A549 (cell line): Measurements from ENCODE around the gene ATP13A4. TPM values are rescaled to one million over a fixed set of nuclear protein-coding genes. Genes with fewer than 3 reads are reported as not detected.

ENCODE experiments used
- ATAC-seq, 2 experiments: fragments of 200-7000 bp in 1 of 2; fragments of >200 bp in 1 of 2; cut with Nextera tagmentation in 1 of 2; cut with Tn5 transposase in 1 of 2; 3 replicates each; pipeline versions ENCODE4 v1.8.0 to v1.9.1; 2018 to 2020; ENCODE audit warnings: mild to moderate bottlenecking in 1 of 2, moderate library complexity in 1 of 2
- CTCF ChIA-PET: fragments of 300-600 bp; sonication (Branson Sonifier 250); formaldehyde crosslinking; extraction: SDS; loops from one replicate; lab custom pipeline; 2021; ENCODE audit warnings: antibody characterized with exemption, inconsistent platforms; lab: Yijun Ruan, JAX
- POLR2A ChIA-PET: fragments of 350-600 bp; formaldehyde crosslinking; extraction: SDS; loops from one replicate; lab custom pipeline; 2021; ENCODE audit warnings: antibody characterized with exemption, inconsistent platforms; lab: Yijun Ruan, JAX
- DNase-seq, 2 experiments: peaks; one replicate each; pipeline versions ENCODE4 v3.0.0 to v3.0.0-alpha.2; 2011 to 2016; ENCODE audit warnings: low read depth in 1 of 2, low spot score in 1 of 2
- FAIRE-seq: peaks from 2 replicates; lab custom pipeline; 2011; peaks lifted over from hg19 to GRCh38; lab: Jason Lieb, UNC
- H3K27ac ChIP-seq, 2 experiments: fragments of >200 bp; sonication (Bioruptor Twin); formaldehyde crosslinking; 3 replicates each; pipeline ENCODE4 v1.5.1; 2016 to 2017
- H3K4me1 ChIP-seq: fragments of >200 bp; sonication (Bioruptor Twin); formaldehyde crosslinking; 3 replicates; pipeline ENCODE4 v1.6.1; 2016
- H3K4me2 ChIP-seq: fragments of >200 bp; sonication (Bioruptor Twin); formaldehyde crosslinking; 3 replicates; pipeline ENCODE4 v1.6.1; 2016
- H3K4me3 ChIP-seq: fragments of >200 bp; sonication (Bioruptor Twin); formaldehyde crosslinking; 3 replicates; pipeline ENCODE4 v1.5.1; 2016
- H3K9me3 ChIP-seq: fragments of >200 bp; sonication (Bioruptor Twin); formaldehyde crosslinking; 3 replicates; pipeline ENCODE4 v1.6.1; 2016
- CBX8 ChIP-seq: fragments of 200-600 bp; sonication (generic); IDR thresholded peaks from 2 replicates; pipeline ENCODE4 v1.6.1; 2016
- CHD4 ChIP-seq: fragments of 200-600 bp; sonication (generic); IDR thresholded peaks from 2 replicates; pipeline ENCODE4 v1.6.1; 2016; ENCODE audit warnings: antibody characterized with exemption, mild to moderate bottlenecking, borderline replicate concordance
- CTCF ChIP-seq: fragments of >200 bp; sonication (Bioruptor Twin); formaldehyde crosslinking; IDR thresholded peaks from 3 replicates; pipeline ENCODE4 v1.5.1; 2016
- EHMT2 ChIP-seq: fragments of 200-600 bp; sonication (generic); IDR thresholded peaks from 2 replicates; pipeline ENCODE4 v1.6.1; 2016; ENCODE audit warnings: antibody characterized with exemption, low read depth, mild to moderate bottlenecking, moderate library complexity
- EP300 ChIP-seq, 2 experiments: fragments of >200 bp; sonication (Bioruptor Twin); formaldehyde crosslinking; IDR thresholded peaks; 2 replicates in 1 of 2; 3 replicates in 1 of 2; pipeline ENCODE4 v1.6.1; 2016 to 2017
- FOSL2 ChIP-seq, 2 experiments: fragments of 450-650 bp in 1 of 2; fragments of >200 bp in 1 of 2; sonication (Bioruptor Twin) in 1 of 2; formaldehyde crosslinking; IDR thresholded peaks; 2 replicates each; pipeline versions ENCODE4 v1.5.0 to v1.6.1; 2016 to 2020; ENCODE audit warnings: mild to moderate bottlenecking in 1 of 2, moderate library complexity in 1 of 2
- FOXS1 ChIP-seq: fragments of 250-450 bp; sonication (Bioruptor Pico); IDR thresholded peaks from 2 replicates; pipeline ENCODE4 v1.5.0; 2020; ENCODE audit warnings: mild to moderate bottlenecking, moderate library complexity
- GATA3 ChIP-seq: IDR thresholded peaks from 2 replicates; pipeline ENCODE4 v1.6.1; 2012; ENCODE audit warnings: borderline replicate concordance
- HDAC2 ChIP-seq: fragments of 200-600 bp; sonication (generic); IDR thresholded peaks from 2 replicates; pipeline ENCODE4 v1.6.1; 2016
- HEYL ChIP-seq: fragments of 250-450 bp; sonication (Bioruptor Pico); IDR thresholded peaks from 2 replicates; pipeline ENCODE4 v1.8.0; 2021; ENCODE audit warnings: mild to moderate bottlenecking, moderate library complexity
- HOXA7 ChIP-seq: fragments of 250-450 bp; sonication (Bioruptor Pico); IDR thresholded peaks from 2 replicates; pipeline ENCODE4 v1.5.0; 2020; ENCODE audit warnings: mild to moderate bottlenecking, moderate library complexity
- MAFK ChIP-seq: fragments of 450-650 bp; IDR thresholded peaks from 2 replicates; pipeline ENCODE4 v1.6.1; 2014; ENCODE audit not compliant: partially characterized antibody
- NPAS2 ChIP-seq: fragments of 250-450 bp; sonication (Bioruptor Pico); IDR thresholded peaks from 2 replicates; pipeline ENCODE4 v1.8.0; 2022; ENCODE audit warnings: mild to moderate bottlenecking, moderate library complexity, borderline replicate concordance
- PHF8 ChIP-seq: fragments of 200-600 bp; sonication (generic); IDR thresholded peaks from 2 replicates; pipeline ENCODE4 v1.6.1; 2016; ENCODE audit warnings: low read depth, mild to moderate bottlenecking, antibody characterized with exemption, moderate library complexity, borderline replicate concordance
- POLR2A ChIP-seq: IDR thresholded peaks from 2 replicates; pipeline ENCODE4 v1.6.1; 2012; ENCODE audit warnings: mild to moderate bottlenecking, low read length
- POLR2AphosphoS2 ChIP-seq: conservative IDR thresholded peaks from 2 replicates; pipeline ENCODE4 v1.6.1; 2012; ENCODE audit warnings: low read length, improper control_type of control experiment, inconsistent platforms
- RARB ChIP-seq: fragments of 250-450 bp; sonication (Bioruptor Pico); IDR thresholded peaks from 2 replicates; pipeline ENCODE4 v1.8.0; 2021; ENCODE audit warnings: mild to moderate bottlenecking, moderate library complexity
- RFX5 ChIP-seq: fragments of 450-650 bp; IDR thresholded peaks from 2 replicates; pipeline ENCODE4 v1.7.1; 2014; ENCODE audit warnings: antibody characterized with exemption, mild to moderate bottlenecking, moderate library complexity
- TFCP2L1 ChIP-seq: fragments of 250-450 bp; sonication (Bioruptor Pico); IDR thresholded peaks from 2 replicates; pipeline ENCODE4 v1.5.0; 2021; ENCODE audit warnings: mild to moderate bottlenecking
- TP53 ChIP-seq: fragments of 250-450 bp; sonication (Bioruptor Pico); IDR thresholded peaks from 2 replicates; pipeline ENCODE4 v1.5.0; 2021; ENCODE audit warnings: mild to moderate bottlenecking, moderate library complexity
- ZC3H11A ChIP-seq: fragments of 450-650 bp; IDR thresholded peaks from 2 replicates; pipeline ENCODE4 v1.6.1; 2014; ENCODE audit warnings: antibody characterized with exemption, mild to moderate bottlenecking
- WGBS: methylation state at CpG from one replicate; pipeline ENCODE4 v1.1.6; 2017; ENCODE audit errors: missing lambda C conversion rate; 5-methylcytosine and 5-hydroxymethylcytosine counted together
- polyA minus RNA-seq: library from RNA; depleted of rRNA, polyadenylated mRNA; stranded (reverse); fragments of >200 nt; gene quantifications from 2 replicates; pipeline ENCODE4 v1.2.3, GENCODE V29; 2011; rRNA and poly(A)+ RNA removed
- polyA plus RNA-seq, 4 experiments: library from polyadenylated mRNA; depleted of rRNA in 3 of 4; stranded (reverse); fragments of >200 nt; fragmentation: RNase III in 1 of 4; extraction: RNeasy Plus Mini Kit Qiagen cat#74134 plus additional on column Dnase treatment in 1 of 4; gene quantifications; 2 replicates in 3 of 4; 3 replicates in 1 of 4; pipeline ENCODE4 v1.2.3, GENCODE V29; 2011 to 2017
- TF ChIP-seq, protein P1 (sequence below): fragments of 250-450 bp; sonication (Bioruptor Pico); IDR thresholded peaks from 2 replicates; pipeline ENCODE4 v1.5.0; 2020; ENCODE audit warnings: low read depth, mild to moderate bottlenecking, moderate library complexity

ATP13A4 gene, protein sequence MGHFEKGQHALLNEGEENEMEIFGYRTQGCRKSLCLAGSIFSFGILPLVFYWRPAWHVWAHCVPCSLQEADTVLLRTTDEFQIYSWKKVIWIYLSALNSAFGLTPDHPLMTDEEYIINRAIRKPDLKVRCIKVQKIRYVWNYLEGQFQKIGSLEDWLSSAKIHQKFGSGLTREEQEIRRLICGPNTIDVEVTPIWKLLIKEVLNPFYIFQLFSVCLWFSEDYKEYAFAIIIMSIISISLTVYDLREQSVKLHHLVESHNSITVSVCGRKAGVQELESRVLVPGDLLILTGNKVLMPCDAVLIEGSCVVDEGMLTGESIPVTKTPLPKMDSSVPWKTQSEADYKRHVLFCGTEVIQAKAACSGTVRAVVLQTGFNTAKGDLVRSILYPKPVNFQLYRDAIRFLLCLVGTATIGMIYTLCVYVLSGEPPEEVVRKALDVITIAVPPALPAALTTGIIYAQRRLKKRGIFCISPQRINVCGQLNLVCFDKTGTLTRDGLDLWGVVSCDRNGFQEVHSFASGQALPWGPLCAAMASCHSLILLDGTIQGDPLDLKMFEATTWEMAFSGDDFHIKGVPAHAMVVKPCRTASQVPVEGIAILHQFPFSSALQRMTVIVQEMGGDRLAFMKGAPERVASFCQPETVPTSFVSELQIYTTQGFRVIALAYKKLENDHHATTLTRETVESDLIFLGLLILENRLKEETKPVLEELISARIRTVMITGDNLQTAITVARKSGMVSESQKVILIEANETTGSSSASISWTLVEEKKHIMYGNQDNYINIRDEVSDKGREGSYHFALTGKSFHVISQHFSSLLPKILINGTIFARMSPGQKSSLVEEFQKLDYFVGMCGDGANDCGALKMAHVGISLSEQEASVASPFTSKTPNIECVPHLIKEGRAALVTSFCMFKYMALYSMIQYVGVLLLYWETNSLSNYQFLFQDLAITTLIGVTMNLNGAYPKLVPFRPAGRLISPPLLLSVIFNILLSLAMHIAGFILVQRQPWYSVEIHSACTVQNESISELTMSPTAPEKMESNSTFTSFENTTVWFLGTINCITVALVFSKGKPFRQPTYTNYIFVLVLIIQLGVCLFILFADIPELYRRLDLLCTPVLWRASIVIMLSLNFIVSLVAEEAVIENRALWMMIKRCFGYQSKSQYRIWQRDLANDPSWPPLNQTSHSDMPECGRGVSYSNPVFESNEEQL
- polyA plus RNA-seq (2011; rRNA removed) (0.10 and 0.16 TPM in 2 replicates), polyA plus RNA-seq (2017; fragmentation: RNase III; extraction: RNeasy Plus Mini Kit Qiagen cat#74134 plus additional on column Dnase treatment) (0.05 to 0.09 TPM in 2 of 3 replicates, not detected in the other), polyA minus RNA-seq (0.10 and 0.74 TPM in 2 replicates)
- 0.04 TPM in 1 of 2 replicates, not detected in the other for polyA plus RNA-seq (2012; cell fraction: cytosol; rRNA removed)
- polyA plus RNA-seq (2012; cell fraction: nucleus; rRNA removed): not detected in 2 replicates

GRCh38 chr3:193554811-193555210 lies at the start of gene ATP13A4:
Gene ATP13A4, minus strand, starts transcription at chr3:193554895. Its CDS starts 96 bp downstream, at chr3:193554799.
- H3K4me1 ChIP-seq: no peaks in the 10 kb centered on the region
- no peak for FAIRE-seq
- H3K9me3 ChIP-seq: no peaks in the 10 kb centered on the region
- H3K4me3 ChIP-seq: no peak within 1 kb of the TSS
- H3K27ac ChIP-seq: no peak within 1 kb of the TSS
- POLR2A ChIA-PET: no interaction called here
- peak within 1 kb of the TSS; percentile 34; the same call in 2 of the 3 replicates for H3K4me2 ChIP-seq
- CTCF ChIA-PET: no interaction called here
- DNase-seq: peak in 1 of 2 experiments; percentile 1
- 4% methylated on average over 9 of the region's 9 CpGs for WGBS
- ATAC-seq: peak in 1 of 2 experiments; percentile 39; a peak in 1 of 6 replicates
- TF ChIP-seq POLR2A (no peak), CHD4 (no peak), POLR2AphosphoS2 (no peak), HDAC2 (no peak), ZC3H11A (no peak), NPAS2 (CRISPR knock-in tag) (no peak), EHMT2 (no peak), CBX8 (no peak), MAFK (no peak), FOXS1 (CRISPR knock-in tag) (no peak), HOXA7 (no peak), TFCP2L1 (CRISPR knock-in tag) (no peak), PHF8 (no peak), GATA3 (no peak), EP300 (IDR thresholded peaks at IDR 0.05) (no peak), CTCF (no peak), RFX5 (no peak)
- TF ChIP-seq, protein P1, sequence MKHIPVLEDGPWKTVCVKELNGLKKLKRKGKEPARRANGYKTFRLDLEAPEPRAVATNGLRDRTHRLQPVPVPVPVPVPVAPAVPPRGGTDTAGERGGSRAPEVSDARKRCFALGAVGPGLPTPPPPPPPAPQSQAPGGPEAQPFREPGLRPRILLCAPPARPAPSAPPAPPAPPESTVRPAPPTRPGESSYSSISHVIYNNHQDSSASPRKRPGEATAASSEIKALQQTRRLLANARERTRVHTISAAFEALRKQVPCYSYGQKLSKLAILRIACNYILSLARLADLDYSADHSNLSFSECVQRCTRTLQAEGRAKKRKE (CRISPR knock-in tag): no peak

DNA sequence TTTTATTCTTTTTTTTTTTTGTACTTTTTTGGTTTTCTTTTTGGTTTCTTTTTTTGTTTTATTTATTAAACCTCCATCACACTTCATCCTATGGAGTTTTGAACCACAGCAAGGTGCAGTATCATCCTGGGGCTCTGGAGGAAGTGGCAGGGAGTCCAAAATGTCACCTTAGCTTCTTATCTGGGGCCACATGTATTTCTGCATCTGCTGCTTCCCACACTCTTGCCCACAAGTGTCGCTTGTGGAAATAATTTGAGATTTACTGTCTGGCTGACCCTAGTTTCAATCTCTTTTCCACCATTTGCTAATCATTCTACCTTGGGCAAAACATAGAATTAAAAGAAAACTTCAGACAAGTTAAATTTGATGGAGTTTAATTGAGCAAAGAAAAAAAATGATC lies 44.7 kb upstream of the ATP13A4 start:
- H3K9me3 ChIP-seq: no peaks in the 10 kb centered on the region
- no peak overlapping the region for H3K4me3 ChIP-seq
- FAIRE-seq (no peak), ATAC-seq (no peak), DNase-seq (no peak)
- TF ChIP-seq HEYL (no peak), POLR2AphosphoS2 (no peak), RARB (CRISPR knock-in tag) (no peak), TP53 (CRISPR knock-in tag) (no peak), FOSL2 (IDR thresholded peaks at IDR 0.05) (no peak), FOSL2 (CRISPR knock-in tag; IDR thresholded peaks at IDR 0.05) (no peak)
- peaks cover 10% of the 10 kb centered on the region for H3K4me1 ChIP-seq
- POLR2A ChIA-PET: no interaction called here
- 95% methylated on average over 1 of the region's 1 CpG for WGBS
- CTCF ChIA-PET: no interaction called here
- no peak overlapping the region for H3K27ac ChIP-seq
- no peak overlapping the region for H3K4me2 ChIP-seq
